Fibroblast of lung (primary cell): ENCODE results near the gene EPB42. TPM values are rescaled to one million over a fixed set of nuclear protein-coding genes. Genes with fewer than 3 reads are reported as not detected.
"Not testable (repeated sequence)": the region's sequence is repeated elsewhere in the genome, so short reads cannot be mapped to it uniquely, and the experiment has no call there.

Experiments used
- DNase-seq, 2 donors: peaks; one replicate each; pipeline versions ENCODE4 v3.0.0 to v3.0.0-alpha.2; 2010; ENCODE audit warnings: low read depth in 2 of 2
- H2AFZ ChIP-seq: 2 replicates; pipeline ENCODE4 v1.5.1; 2012; ENCODE audit warnings: low read length, control low read depth, inconsistent platforms
- H3K27ac ChIP-seq: 2 replicates; pipeline ENCODE4 v1.5.1; 2011; ENCODE audit warnings: low read length, control low read depth; ENCODE audit not compliant: insufficient read depth
- H3K27me3 ChIP-seq: 2 replicates; pipeline ENCODE4 v1.5.1; 2011; ENCODE audit warnings: mild to moderate bottlenecking, low read length; ENCODE audit not compliant: control insufficient read depth, insufficient read depth
- H3K36me3 ChIP-seq: 2 replicates; pipeline ENCODE4 v1.5.1; 2011; ENCODE audit warnings: low read length; ENCODE audit not compliant: control insufficient read depth, insufficient read depth
- H3K4me1 ChIP-seq: 2 replicates; pipeline ENCODE4 v1.5.1; 2011; ENCODE audit warnings: low read length; ENCODE audit not compliant: control insufficient read depth, insufficient read depth; ENCODE audit errors: extremely low read depth
- H3K4me2 ChIP-seq: 2 replicates; pipeline ENCODE4 v1.5.1; 2011; ENCODE audit warnings: low read length, control low read depth; ENCODE audit not compliant: insufficient read depth; ENCODE audit errors: extremely low read depth
- H3K4me3 ChIP-seq, 4 experiments: fragments of 200-600 bp in 1 of 4; sonication (generic) in 1 of 4; replicated peaks in 1 of 4; 2 replicates each; pipeline ENCODE4 v1.5.1; 2011 to 2016; ENCODE audit warnings: low read length in 4 of 4, low read depth in 3 of 4, mild to moderate bottlenecking in 3 of 4, control low read depth in 2 of 4, inconsistent platforms in 1 of 4, mixed read lengths in 1 of 4; ENCODE audit not compliant: insufficient read depth in 1 of 4; ENCODE audit errors: control extremely low read depth in 1 of 4
- H3K79me2 ChIP-seq: 2 replicates; pipeline ENCODE4 v1.5.1; 2012; ENCODE audit warnings: mild to moderate bottlenecking, low read length, inconsistent platforms; ENCODE audit not compliant: control insufficient read depth, insufficient read depth
- H3K9ac ChIP-seq: 2 replicates; pipeline ENCODE4 v1.5.1; 2011; ENCODE audit warnings: mild to moderate bottlenecking, low read length, control low read depth; ENCODE audit not compliant: insufficient read depth
- H3K9me3 ChIP-seq: 2 replicates; pipeline ENCODE4 v1.5.1; 2012; ENCODE audit warnings: low read depth, low read length; ENCODE audit not compliant: control insufficient read depth, insufficient read depth
- H4K20me1 ChIP-seq: 2 replicates; pipeline ENCODE4 v1.5.1; 2011; ENCODE audit warnings: low read length; ENCODE audit not compliant: control insufficient read depth, insufficient read depth; ENCODE audit errors: extremely low read depth
- EZH2 ChIP-seq: IDR thresholded peaks from 2 replicates; pipeline ENCODE4 v1.5.1; 2012; ENCODE audit warnings: low read length, control low read depth, mild to moderate bottlenecking; ENCODE audit errors: missing control alignments
- polyA plus RNA-seq, 2 donors: library from polyadenylated mRNA; depleted of rRNA in 1 of 2; stranded (reverse) in 1 of 2; unstranded in 1 of 2; fragments of >200 nt; gene quantifications; 2 replicates each; pipeline ENCODE4 v1.2.1, GENCODE V29; 2011 to 2012; ENCODE audit warnings: missing spikeins in 1 of 2
- total RNA-seq: library from RNA; depleted of rRNA; stranded (reverse); fragments of >200 nt; gene quantifications from 2 replicates; pipeline ENCODE4 v1.2.1, GENCODE V29; 2014
- TF ChIP-seq, protein P1 (sequence below), 2 donors: IDR thresholded peaks in 1 of 2; conservative IDR thresholded peaks in 1 of 2; 1 replicate in 1 of 2; 2 replicates in 1 of 2; pipeline ENCODE4 v1.5.1; 2011 to 2012; ENCODE audit warnings: low read length in 2 of 2, control low read depth in 1 of 2, inconsistent platforms in 1 of 2, low read depth in 1 of 2, mild to moderate bottlenecking in 1 of 2

Gene EPB42
- total and polyA plus RNA-seq, 2 donors (not counting 1 experiment from before 2014, with no cell fraction given), result not detected

DNA sequence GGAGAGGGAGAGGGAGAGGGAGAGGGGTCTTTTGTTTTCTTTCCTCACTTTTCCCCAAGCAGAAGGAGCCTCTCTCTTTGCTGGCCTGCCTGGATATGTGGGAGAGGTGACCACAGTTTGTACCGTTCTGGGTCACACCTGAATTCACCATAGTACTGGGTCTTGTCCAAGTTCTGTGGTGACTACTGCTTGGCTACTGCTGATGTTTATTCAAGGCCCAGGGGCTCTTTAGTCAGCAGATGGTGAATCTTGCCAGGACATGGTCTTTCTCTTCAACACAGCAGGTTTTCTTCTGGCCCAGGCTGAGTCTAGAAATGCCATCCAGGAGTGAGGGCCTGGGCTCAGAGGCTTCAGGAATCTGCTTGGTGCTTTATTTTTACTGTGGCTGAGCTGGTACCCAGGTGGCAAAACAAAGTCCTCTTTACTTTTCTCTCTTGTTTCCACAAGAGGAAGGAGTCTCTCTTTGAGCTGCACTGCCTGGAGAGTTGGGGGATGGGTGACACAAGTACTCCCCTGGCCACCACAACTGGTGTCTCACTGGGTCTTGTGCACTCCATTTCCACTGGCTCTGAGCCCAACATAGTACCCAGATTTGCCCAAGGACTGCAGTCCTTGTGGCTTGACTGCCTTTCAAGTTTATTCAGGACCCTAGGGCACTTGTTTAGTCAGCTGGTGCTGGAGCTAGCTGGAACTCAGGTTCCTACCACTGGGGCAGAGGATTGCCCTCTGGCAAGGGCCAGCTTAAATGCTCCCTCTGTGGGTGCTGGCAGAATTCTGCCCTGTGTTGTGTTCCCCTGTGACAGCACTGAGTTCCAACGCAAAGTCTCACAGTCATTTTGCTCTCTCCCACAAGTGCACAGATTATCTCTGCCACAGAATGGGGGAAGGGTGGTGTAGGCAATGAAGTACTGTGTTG, 52.4 kb downstream of the EPB42 start:
- H3K9ac ChIP-seq, result no peak overlapping the region
- no peaks in the 10 kb centered on the region for H3K79me2 ChIP-seq
- no peak overlapping the region for H3K4me3 ChIP-seq
- DNase-seq, result peak; percentile 45 to 81
- H4K20me1 ChIP-seq, result no peaks in the 10 kb centered on the region
- TF ChIP-seq EZH2, result no peak
- TF ChIP-seq, protein P1, sequence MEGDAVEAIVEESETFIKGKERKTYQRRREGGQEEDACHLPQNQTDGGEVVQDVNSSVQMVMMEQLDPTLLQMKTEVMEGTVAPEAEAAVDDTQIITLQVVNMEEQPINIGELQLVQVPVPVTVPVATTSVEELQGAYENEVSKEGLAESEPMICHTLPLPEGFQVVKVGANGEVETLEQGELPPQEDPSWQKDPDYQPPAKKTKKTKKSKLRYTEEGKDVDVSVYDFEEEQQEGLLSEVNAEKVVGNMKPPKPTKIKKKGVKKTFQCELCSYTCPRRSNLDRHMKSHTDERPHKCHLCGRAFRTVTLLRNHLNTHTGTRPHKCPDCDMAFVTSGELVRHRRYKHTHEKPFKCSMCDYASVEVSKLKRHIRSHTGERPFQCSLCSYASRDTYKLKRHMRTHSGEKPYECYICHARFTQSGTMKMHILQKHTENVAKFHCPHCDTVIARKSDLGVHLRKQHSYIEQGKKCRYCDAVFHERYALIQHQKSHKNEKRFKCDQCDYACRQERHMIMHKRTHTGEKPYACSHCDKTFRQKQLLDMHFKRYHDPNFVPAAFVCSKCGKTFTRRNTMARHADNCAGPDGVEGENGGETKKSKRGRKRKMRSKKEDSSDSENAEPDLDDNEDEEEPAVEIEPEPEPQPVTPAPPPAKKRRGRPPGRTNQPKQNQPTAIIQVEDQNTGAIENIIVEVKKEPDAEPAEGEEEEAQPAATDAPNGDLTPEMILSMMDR (conservative IDR thresholded peaks at IDR 0.05 in 1 of 2, IDR thresholded peaks at IDR 0.05 in 1 of 2; ENCODE audit: low read depth in 1 of 2, low read length in 2 of 2), result no peak
- H3K36me3 ChIP-seq, result peaks cover 1% of the 10 kb centered on the region
- H3K9me3 ChIP-seq, result no peaks in the 10 kb centered on the region
- H3K27me3 ChIP-seq, result no peaks in the 10 kb centered on the region
- no peak overlapping the region for H3K4me2 ChIP-seq
- H3K27ac ChIP-seq, result no peak overlapping the region
- H3K4me1 ChIP-seq, result no peaks in the 10 kb centered on the region
- no peak overlapping the region for H2AFZ ChIP-seq

DNA sequence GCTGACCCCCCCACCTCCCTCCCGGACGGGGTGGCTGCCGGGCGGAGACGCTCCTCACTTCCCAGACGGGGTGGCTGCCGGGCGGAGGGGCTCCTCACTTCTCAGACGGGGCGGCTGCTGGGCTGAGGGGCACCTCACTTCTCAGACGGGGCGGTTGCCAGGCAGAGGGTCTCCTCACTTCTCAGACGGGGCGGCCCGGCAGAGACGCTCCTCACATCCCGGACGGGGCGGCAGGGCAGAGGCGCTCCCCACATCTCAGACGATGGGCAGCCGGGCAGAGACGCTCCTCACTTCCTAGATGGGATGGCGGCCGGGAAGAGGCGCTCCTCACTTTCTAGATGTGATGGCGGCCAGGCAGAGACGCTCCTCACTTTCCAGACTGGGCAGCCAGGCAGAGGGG, 53.6 kb downstream of the EPB42 start:
- not testable (repeated sequence) for H4K20me1 ChIP-seq, H3K9me3 ChIP-seq, H3K4me2 ChIP-seq, DNase-seq, H3K9ac ChIP-seq, H3K4me1 ChIP-seq, H3K79me2 ChIP-seq, H3K27me3 ChIP-seq, H2AFZ ChIP-seq, H3K27ac ChIP-seq, H3K4me3 ChIP-seq, H3K36me3 ChIP-seq

DNA sequence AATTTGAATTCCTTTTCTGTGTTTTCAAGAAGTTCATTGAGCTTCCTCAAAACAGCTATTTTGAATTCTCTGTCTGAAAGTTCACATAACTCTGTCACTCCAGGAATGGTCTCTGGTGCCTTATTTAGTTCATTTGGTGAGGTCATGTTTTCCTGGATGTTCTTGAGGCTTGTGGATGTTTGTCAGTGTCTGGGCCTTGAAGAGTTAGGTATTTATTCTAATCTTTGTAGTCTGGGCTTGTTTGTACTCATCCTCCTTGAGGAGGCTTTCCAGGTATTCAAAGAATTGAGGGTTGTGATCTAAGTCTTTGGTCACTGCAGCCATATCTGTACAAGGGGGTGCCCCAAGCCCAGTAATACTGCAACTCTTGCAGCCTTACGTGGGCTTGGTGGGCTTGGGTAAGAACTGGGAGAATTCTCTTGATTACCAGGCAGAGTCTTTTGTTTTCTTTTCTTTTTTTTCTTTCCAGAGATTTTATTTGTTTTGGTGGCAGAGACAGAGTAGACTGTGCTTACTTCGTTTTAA, 55.0 kb downstream of the EPB42 start:
- Histone ChIP-seq H3K27ac (no peak overlapping the region), H3K27me3 (no peaks in the 10 kb centered on the region), H3K4me3 (no peak overlapping the region), H3K36me3 (peaks cover 1% of the 10 kb centered on the region), H3K9me3 (no peaks in the 10 kb centered on the region), H3K4me2 (no peak overlapping the region), H4K20me1 (no peaks in the 10 kb centered on the region), H3K4me1 (no peaks in the 10 kb centered on the region), H3K9ac (no peak overlapping the region), H3K79me2 (no peaks in the 10 kb centered on the region), H2AFZ (no peak overlapping the region)
- TF ChIP-seq, protein P1 (conservative IDR thresholded peaks at IDR 0.05 in 1 of 2, IDR thresholded peaks at IDR 0.05 in 1 of 2; ENCODE audit: low read depth in 1 of 2, low read length in 2 of 2), result no peak
- no peak for TF ChIP-seq EZH2
- no peak for DNase-seq
